HEK293T (cell line): ENCODE data around the gene FBXO41.
A peak's percentile ranks its signal among the peaks of the same experiment; 100 is the strongest.

Experiments used
- CTCF ChIA-PET: fragments of 350-600 bp; formaldehyde crosslinking; extraction: SDS; loops from one replicate; lab custom pipeline; 2021; ENCODE audit warnings: antibody characterized with exemption, inconsistent platforms; lab: Yijun Ruan, JAX
- POLR2A ChIA-PET: fragments of 350-600 bp; formaldehyde crosslinking; extraction: SDS; loops from one replicate; lab custom pipeline; 2020; ENCODE audit warnings: antibody characterized with exemption, inconsistent platforms; lab: Yijun Ruan, JAX
- DNase-seq: peaks from one replicate; pipeline ENCODE4 v3.0.0; 2012; ENCODE audit warnings: mixed read lengths; ENCODE audit errors: extremely low spot score
- ARNT ChIP-seq: fragments of 450-650 bp; IDR thresholded peaks from 2 replicates; pipeline ENCODE4 v1.6.1; 2017; ENCODE audit warnings: mild to moderate bottlenecking
- BHLHE40 ChIP-seq: fragments of 450-650 bp; IDR thresholded peaks from 2 replicates; pipeline ENCODE4 v1.6.1; 2016; ENCODE audit warnings: mild to moderate bottlenecking, moderate library complexity, borderline replicate concordance
- CTBP1 ChIP-seq: fragments of 450-650 bp; IDR thresholded peaks from 2 replicates; pipeline ENCODE4 v1.6.1; 2016; ENCODE audit warnings: borderline replicate concordance
- ELF4 ChIP-seq: fragments of 450-650 bp; IDR thresholded peaks from 2 replicates; pipeline ENCODE4 v1.6.1; 2017; ENCODE audit warnings: antibody characterized with exemption
- FOXA1 ChIP-seq: fragments of 450-650 bp; IDR thresholded peaks from 2 replicates; pipeline ENCODE4 v1.6.1; 2016; ENCODE audit warnings: mild to moderate bottlenecking
- FOXK2 ChIP-seq: fragments of 450-650 bp; IDR thresholded peaks from 2 replicates; pipeline ENCODE4 v1.6.1; 2016; ENCODE audit warnings: mild to moderate bottlenecking
- FOXM1 ChIP-seq: fragments of 450-650 bp; IDR thresholded peaks from 2 replicates; pipeline ENCODE4 v1.6.1; 2017; ENCODE audit warnings: mild to moderate bottlenecking, borderline replicate concordance
- HDGF ChIP-seq: fragments of 450-650 bp; IDR thresholded peaks from 2 replicates; pipeline ENCODE4 v1.6.1; 2017; ENCODE audit warnings: antibody characterized with exemption, borderline replicate concordance
- L3MBTL2 ChIP-seq: fragments of 450-650 bp; conservative IDR thresholded peaks from 2 replicates; pipeline ENCODE4 v1.6.1; 2016; ENCODE audit warnings: mild to moderate bottlenecking
- LEF1 ChIP-seq: fragments of 450-650 bp; IDR thresholded peaks from 2 replicates; pipeline ENCODE4 v1.6.1; 2017; ENCODE audit warnings: mild to moderate bottlenecking, borderline replicate concordance
- NFRKB ChIP-seq: fragments of 450-650 bp; IDR thresholded peaks from 2 replicates; pipeline ENCODE4 v1.6.1; 2016; ENCODE audit warnings: mild to moderate bottlenecking, moderate library complexity
- PKNOX1 ChIP-seq: fragments of 450-650 bp; IDR thresholded peaks from 2 replicates; pipeline ENCODE4 v1.6.1; 2016
- SP1 ChIP-seq: fragments of 450-650 bp; IDR thresholded peaks from 2 replicates; pipeline ENCODE4 v1.6.1; 2017
- SUZ12 ChIP-seq: fragments of 450-650 bp; IDR thresholded peaks from 2 replicates; pipeline ENCODE4 v1.6.1; 2016; ENCODE audit warnings: mild to moderate bottlenecking
- TARDBP ChIP-seq: fragments of 450-650 bp; IDR thresholded peaks from 2 replicates; pipeline ENCODE4 v1.6.1; 2016
- ZNF384 ChIP-seq: fragments of 450-650 bp; IDR thresholded peaks from 2 replicates; pipeline ENCODE4 v1.6.1; 2016

Gene FBXO41

DNA sequence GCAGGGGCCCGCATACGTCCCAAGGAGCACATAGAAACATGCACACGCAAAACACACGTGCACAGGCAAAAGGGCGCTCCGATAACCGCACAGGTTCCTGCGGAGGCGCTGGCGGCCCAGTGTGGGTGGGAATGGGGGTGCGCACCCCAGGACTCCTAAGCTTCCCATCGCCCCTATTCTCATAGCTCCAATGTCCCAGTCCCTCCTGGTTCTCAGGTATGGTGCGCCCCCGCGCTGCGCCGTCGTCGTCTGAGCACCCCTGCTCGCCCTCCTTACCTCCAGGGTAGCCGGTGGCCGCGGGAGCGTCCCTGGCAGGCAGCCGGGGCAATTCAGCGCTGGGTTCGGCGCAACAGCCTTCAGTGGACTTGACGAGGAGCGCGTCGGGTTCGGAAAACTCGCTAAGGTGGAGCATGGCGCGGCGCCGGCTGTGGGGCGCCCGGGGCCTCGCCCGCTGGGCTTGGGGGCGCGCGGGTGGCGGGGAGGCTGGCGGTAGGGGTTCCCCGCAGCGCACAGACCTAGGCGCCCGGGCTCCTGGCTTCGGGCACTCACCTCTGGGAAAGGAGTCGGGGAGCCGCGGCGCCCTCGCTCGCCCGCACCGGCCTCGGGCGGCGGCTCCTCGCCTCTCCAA is 8.7 kb upstream of the FBXO41 start:
- DNase-seq, result no peak
- POLR2A ChIA-PET, result interaction anchor here (1.5 kb wide), 1 partner anchor 59 kb away, joined by 7 read pairs; the partner anchor contains the start of genes CCT7 and PRADC1

GRCh38 chr2:73292316-73292905 is 8.1 kb upstream of the FBXO41 start:
- ChIA-PET CTCF (interaction anchor here (0.9 to 1.2 kb wide), 2 partner anchors 12 to 68 kb away, joined by 4 to 7 read pairs; no protein-coding TSS in a partner anchor), POLR2A (interaction anchor here (1.2 to 1.5 kb wide), 2 partner anchors 59 to 94 kb away, joined by 3 to 7 read pairs; partner anchors contain the start of genes ALMS1, CCT7 and PRADC1)
- no peak for TF ChIP-seq SUZ12
- TF ChIP-seq SP1, result no peak
- TF ChIP-seq LEF1, result no peak
- no peak for TF ChIP-seq ZNF384
- TF ChIP-seq FOXM1, result no peak
- no peak for TF ChIP-seq ARNT
- no peak for TF ChIP-seq L3MBTL2
- TF ChIP-seq FOXK2, result no peak
- TF ChIP-seq TARDBP, result no peak
- no peak for TF ChIP-seq HDGF
- no peak for TF ChIP-seq PKNOX1
- TF ChIP-seq BHLHE40, result no peak
- TF ChIP-seq FOXA1, result no peak
- TF ChIP-seq NFRKB, result no peak
- no peak for TF ChIP-seq ELF4
- TF ChIP-seq CTBP1, result no peak
- no peak for DNase-seq

More for the DNA sequence above, 8.7 kb upstream of the FBXO41 start:
- CTCF ChIA-PET, result interaction anchor here (1.2 kb wide), 1 partner anchor 67 kb away, joined by 4 read pairs; no protein-coding TSS in a partner anchor
- TF ChIP-seq FOXK2 (no peak), FOXM1 (no peak), PKNOX1 (no peak), LEF1 (no peak), TARDBP (no peak), ELF4 (no peak), ZNF384 (no peak), SUZ12 (no peak), BHLHE40 (no peak), ARNT (no peak), HDGF (no peak), L3MBTL2 (no peak), NFRKB (no peak), FOXA1 (no peak), CTBP1 (no peak), SP1 (no peak)

- peak; percentile 64 for DNase-seq
- CTCF ChIA-PET, result interaction anchor here (0.6 to 1.2 kb wide), 5 partner anchors 8 to 74 kb away, joined by 3 to 7 read pairs (median 4); no protein-coding TSS in a partner anchor
- POLR2A ChIA-PET, result interaction anchor here (0.7 to 1.5 kb wide), 3 partner anchors 57 to 94 kb away, joined by 3 to 7 read pairs (median 3); partner anchors contain the start of genes ALMS1, CCT7 and PRADC1
- TF ChIP-seq L3MBTL2 (peak; percentile 58; the same call in 1 of the 2 replicates), FOXK2 (no peak)
These were observed 7.4 kb upstream of the FBXO41 start for GRCh38 chr2:73291461-73292315.

DNA sequence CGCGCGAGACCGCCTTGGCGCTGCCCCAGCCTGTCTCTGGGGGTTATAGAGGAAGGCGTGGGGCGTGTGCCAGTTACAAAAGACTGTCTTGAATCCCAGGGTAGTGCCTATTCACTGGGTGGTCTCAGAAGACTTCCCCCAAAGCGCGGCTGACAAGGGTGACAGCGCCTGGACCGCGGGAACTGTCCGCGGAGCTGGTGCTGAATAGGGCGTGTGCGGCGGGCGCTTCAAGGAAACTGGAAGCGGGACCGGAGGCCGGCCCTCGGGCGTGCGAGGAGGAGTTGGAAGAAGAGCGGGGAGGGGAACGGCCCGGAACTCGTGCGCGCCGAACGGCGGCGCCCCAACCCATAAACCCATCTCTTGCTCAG is 6.8 kb upstream of the FBXO41 start:
- CTCF ChIA-PET, result interaction anchor here (0.6 to 1.0 kb wide), 4 partner anchors 9 to 73 kb away, joined by 3 to 4 read pairs (median 3); no protein-coding TSS in a partner anchor
- POLR2A ChIA-PET, result interaction anchor here (0.7 kb wide), 1 partner anchor 57 kb away, joined by 3 read pairs; the partner anchor contains the start of gene CCT7
- DNase-seq, result peak; percentile 76
- no peak for TF ChIP-seq HDGF
- no peak for TF ChIP-seq PKNOX1
- no peak for TF ChIP-seq LEF1
- no peak for TF ChIP-seq CTBP1
- no peak for TF ChIP-seq NFRKB
- no peak for TF ChIP-seq ELF4
- no peak for TF ChIP-seq FOXA1
- no peak for TF ChIP-seq SP1
- no peak for TF ChIP-seq FOXK2
- no peak for TF ChIP-seq BHLHE40
- no peak for TF ChIP-seq ZNF384
- no peak for TF ChIP-seq TARDBP
- no peak for TF ChIP-seq SUZ12
- TF ChIP-seq ARNT, result no peak
- no peak for TF ChIP-seq FOXM1
- TF ChIP-seq L3MBTL2, result no peak
